HFFc6 (cell line): ENCODE measurements around the gene CALM1. TPM values are rescaled to one million over a fixed set of nuclear protein-coding genes. Genes with fewer than 3 reads are reported as not detected.

Source experiments
- DNase-seq: peaks from one replicate; pipeline ENCODE4 v3.0.0-alpha.2; 2018
- H3K27ac Mint-ChIP-seq: 2 replicates; pipeline ENCODE4 v1.8.0; 2020; ENCODE audit warnings: mild to moderate bottlenecking, mixed read lengths
- H3K27me3 Mint-ChIP-seq: 2 replicates; pipeline ENCODE4 v1.8.0; 2021; ENCODE audit warnings: mild to moderate bottlenecking, moderate library complexity, mixed read lengths; ENCODE audit not compliant: insufficient read depth
- H3K36me3 Mint-ChIP-seq: 2 replicates; pipeline ENCODE4 v1.8.0; 2021; ENCODE audit warnings: low read depth, mixed read lengths
- H3K4me1 Mint-ChIP-seq: 2 replicates; pipeline ENCODE4 v1.8.0; 2020; ENCODE audit warnings: low read depth, mixed read lengths
- H3K4me3 Mint-ChIP-seq: 2 replicates; pipeline ENCODE4 v1.8.0; 2020; ENCODE audit warnings: mild to moderate bottlenecking, moderate library complexity, mixed read lengths
- H3K9me3 Mint-ChIP-seq: 2 replicates; pipeline ENCODE4 v1.8.0; 2020; ENCODE audit warnings: mild to moderate bottlenecking, mixed read lengths
- CTCF ChIP-seq: fragments of 200-600 bp; sonication (generic); IDR thresholded peaks from 2 replicates; pipeline ENCODE4 v1.5.0; 2021; ENCODE audit warnings: antibody characterized with exemption, mild to moderate bottlenecking
- total RNA-seq, 6 experiments: library from RNA; stranded (reverse); fragmentation: NEBNext Ultra II Directional; extraction: Animal tissue kit (Norgen Biotek cat#: 25700); gene quantifications; 2 replicates in 1 of 6; 3 replicates in 5 of 6; pipeline ENCODE4 v1.2.3, GENCODE V29; 2021

CALM1 gene
- total RNA-seq, 6 experiments from 2014 or later, result 333 to 429 (median 403) TPM

GRCh38 chr14:90421001-90421631 lies 24.3 kb downstream of the CALM1 start:
- no peaks in the 10 kb centered on the region for H3K9me3 Mint-ChIP-seq
- H3K36me3 Mint-ChIP-seq, result no peaks in the 10 kb centered on the region
- H3K27me3 Mint-ChIP-seq, result peaks cover 8% of the 10 kb centered on the region
- no peak for TF ChIP-seq CTCF
- H3K27ac Mint-ChIP-seq, result no peak overlapping the region
- peaks cover 16% of the 10 kb centered on the region for H3K4me1 Mint-ChIP-seq
- DNase-seq, result no peak
- no peak overlapping the region for H3K4me3 Mint-ChIP-seq

- peaks cover 8% of the 10 kb centered on the region for H3K27me3 Mint-ChIP-seq
Measured at GRCh38 chr14:90421632-90422020, 24.8 kb downstream of the CALM1 start.

GRCh38 chr14:90423166-90423565 lies 26.3 kb downstream of the CALM1 start:
- no peak overlapping the region for H3K27ac Mint-ChIP-seq
- peaks cover 16% of the 10 kb centered on the region for H3K4me1 Mint-ChIP-seq
- no peak for DNase-seq
- H3K4me3 Mint-ChIP-seq, result no peak overlapping the region
- peaks cover 17% of the 10 kb centered on the region for H3K27me3 Mint-ChIP-seq
- no peaks in the 10 kb centered on the region for H3K9me3 Mint-ChIP-seq
- no peak for TF ChIP-seq CTCF
- H3K36me3 Mint-ChIP-seq, result no peaks in the 10 kb centered on the region

More at GRCh38 chr14:90421632-90422020, 24.8 kb downstream of the CALM1 start:
- Mint-ChIP-seq H3K27ac (no peak overlapping the region), H3K4me3 (no peak overlapping the region), H3K9me3 (no peaks in the 10 kb centered on the region), H3K4me1 (peaks cover 16% of the 10 kb centered on the region), H3K36me3 (no peaks in the 10 kb centered on the region)
- DNase-seq, result no peak
- TF ChIP-seq CTCF, result no peak

- no peaks in the 10 kb centered on the region for H3K36me3 Mint-ChIP-seq
- H3K9me3 Mint-ChIP-seq, result no peaks in the 10 kb centered on the region
- no peak for DNase-seq
- no peak overlapping the region for H3K4me3 Mint-ChIP-seq
- H3K4me1 Mint-ChIP-seq, result peaks cover 9% of the 10 kb centered on the region
- H3K27ac Mint-ChIP-seq, result no peak overlapping the region
- TF ChIP-seq CTCF, result no peak
- peaks cover 17% of the 10 kb centered on the region for H3K27me3 Mint-ChIP-seq
Measured at GRCh38 chr14:90424075-90424474, 27.2 kb downstream of the CALM1 start.

- no peak for TF ChIP-seq CTCF
- H3K36me3 Mint-ChIP-seq, result no peaks in the 10 kb centered on the region
- H3K4me1 Mint-ChIP-seq, result peaks cover 2% of the 10 kb centered on the region
- H3K27ac Mint-ChIP-seq, result no peak overlapping the region; the same call in 1 of the 2 replicates
- no peak overlapping the region for H3K4me3 Mint-ChIP-seq
- H3K27me3 Mint-ChIP-seq, result peaks cover 17% of the 10 kb centered on the region
- H3K9me3 Mint-ChIP-seq, result no peaks in the 10 kb centered on the region
- no peak for DNase-seq
Measured at GRCh38 chr14:90424686-90425372, 28.0 kb downstream of the CALM1 start.
